Panc1 (cell line): ENCODE results near the gene TROAP. TPM values are rescaled to one million over a fixed set of nuclear protein-coding genes. Genes with fewer than 3 reads are reported as not detected.

Experiments used
- ATAC-seq: fragments of 200-7000 bp; cut with Tn5 transposase; 2 replicates; pipeline ENCODE4 v1.9.1; 2020; ENCODE audit warnings: mild to moderate bottlenecking, moderate library complexity
- BruUV-seq: library from RNA; stranded (reverse); fragments of 400-500 nt; replicated peaks from 2 replicates; lab custom pipeline; 2021; lab: Mats Ljungman, UMichigan
- CTCF ChIA-PET: fragments of 300-600 bp; sonication (Branson Sonifier 250); formaldehyde crosslinking; loops from one replicate; lab custom pipeline; 2022; ENCODE audit warnings: antibody characterized with exemption; lab: Charles Lee
- POLR2A ChIA-PET: fragments of 300-600 bp; sonication (Branson Sonifier 250); formaldehyde crosslinking; loops from one replicate; lab custom pipeline; 2022; ENCODE audit warnings: antibody characterized with exemption; lab: Charles Lee
- DNase-seq: peaks from one replicate; pipeline ENCODE4 v3.0.0-alpha.2; 2010; ENCODE audit warnings: low read depth, low spot score
- H3K27ac ChIP-seq: 2 replicates; pipeline ENCODE4 v1.5.1; 2011; ENCODE audit warnings: mild to moderate bottlenecking, low read length, inconsistent platforms
- H3K27me3 ChIP-seq: fragments of 200-500 bp; sonication (Bioruptor generic); 2 replicates; pipeline ENCODE4 v1.6.0; 2014; ENCODE audit warnings: low read length, inconsistent platforms; ENCODE audit not compliant: control insufficient read depth, insufficient read depth
- H3K36me3 ChIP-seq: fragments of 200-500 bp; sonication (Bioruptor generic); 2 replicates; pipeline ENCODE4 v1.5.1; 2014; ENCODE audit warnings: inconsistent platforms, mild to moderate bottlenecking, low read length, moderate library complexity; ENCODE audit not compliant: control insufficient read depth, insufficient read depth
- H3K4me1 ChIP-seq: 2 replicates; pipeline ENCODE4 v1.5.1; 2011; ENCODE audit warnings: inconsistent platforms, mild to moderate bottlenecking, low read length, moderate library complexity; ENCODE audit not compliant: control insufficient read depth, insufficient read depth
- H3K4me3 ChIP-seq, 2 experiments: 2 replicates each; pipeline ENCODE4 v1.5.1; 2011 to 2012; ENCODE audit warnings: low read depth in 2 of 2, low read length in 2 of 2, mild to moderate bottlenecking in 2 of 2, inconsistent platforms in 1 of 2, moderate library complexity in 1 of 2
- H3K9me3 ChIP-seq: fragments of 200-500 bp; sonication (Bioruptor generic); 2 replicates; pipeline ENCODE4 v1.5.1; 2014; ENCODE audit warnings: low read depth, mild to moderate bottlenecking, inconsistent platforms, low read length, moderate library complexity; ENCODE audit not compliant: control insufficient read depth, insufficient read depth
- POLR2AphosphoS5 ChIP-seq: IDR thresholded peaks from 2 replicates; pipeline ENCODE4 v1.6.1; 2012; ENCODE audit warnings: mild to moderate bottlenecking, low read depth, low read length, moderate library complexity
- REST ChIP-seq, 2 experiments: IDR thresholded peaks; 2 replicates each; pipeline ENCODE4 v1.6.1; 2011 to 2012; ENCODE audit warnings: low read depth in 2 of 2, control low read depth in 1 of 2, low read length in 1 of 2, mild to moderate bottlenecking in 1 of 2, moderate library complexity in 1 of 2; ENCODE audit not compliant: insufficient read depth in 1 of 2
- SIN3A ChIP-seq: IDR thresholded peaks from 2 replicates; pipeline ENCODE4 v1.6.1; 2012; ENCODE audit warnings: low read depth, mild to moderate bottlenecking, low read length, moderate library complexity, borderline replicate concordance; ENCODE audit not compliant: insufficient read depth
- TCF7L2 ChIP-seq: IDR thresholded peaks from 2 replicates; pipeline ENCODE4 v1.6.1; 2011; ENCODE audit warnings: mild to moderate bottlenecking, low read depth, low read length, inconsistent platforms
- in situ Hi-C: cut with HindIII; loops from 2 replicates; pipeline ENCODE4 v1.10.0; 2016; ENCODE audit warnings: low sequenced_read_pairs, low pct_unique_long_range_greater_than_20kb
- intact Hi-C: fragments of 100-400 bp; cut with micrococcal nuclease; formaldehyde crosslinking; loops from one replicate; pipeline ENCODE4 v1.10.0; 2022; ENCODE audit not compliant: unreplicated experiment
- total RNA-seq: library from RNA; stranded (reverse); gene quantifications from one replicate; pipeline ENCODE4 v1.2.1, GENCODE V29; 2021; ENCODE audit not compliant: unreplicated experiment
- TF ChIP-seq, protein P1 (sequence below): fragments of 450-650 bp; IDR thresholded peaks from 2 replicates; pipeline ENCODE4 v1.5.1; 2017; ENCODE audit warnings: mild to moderate bottlenecking

Gene TROAP
- total RNA-seq, 1 experiment from 2014 or later: 50.0 TPM

DNA sequence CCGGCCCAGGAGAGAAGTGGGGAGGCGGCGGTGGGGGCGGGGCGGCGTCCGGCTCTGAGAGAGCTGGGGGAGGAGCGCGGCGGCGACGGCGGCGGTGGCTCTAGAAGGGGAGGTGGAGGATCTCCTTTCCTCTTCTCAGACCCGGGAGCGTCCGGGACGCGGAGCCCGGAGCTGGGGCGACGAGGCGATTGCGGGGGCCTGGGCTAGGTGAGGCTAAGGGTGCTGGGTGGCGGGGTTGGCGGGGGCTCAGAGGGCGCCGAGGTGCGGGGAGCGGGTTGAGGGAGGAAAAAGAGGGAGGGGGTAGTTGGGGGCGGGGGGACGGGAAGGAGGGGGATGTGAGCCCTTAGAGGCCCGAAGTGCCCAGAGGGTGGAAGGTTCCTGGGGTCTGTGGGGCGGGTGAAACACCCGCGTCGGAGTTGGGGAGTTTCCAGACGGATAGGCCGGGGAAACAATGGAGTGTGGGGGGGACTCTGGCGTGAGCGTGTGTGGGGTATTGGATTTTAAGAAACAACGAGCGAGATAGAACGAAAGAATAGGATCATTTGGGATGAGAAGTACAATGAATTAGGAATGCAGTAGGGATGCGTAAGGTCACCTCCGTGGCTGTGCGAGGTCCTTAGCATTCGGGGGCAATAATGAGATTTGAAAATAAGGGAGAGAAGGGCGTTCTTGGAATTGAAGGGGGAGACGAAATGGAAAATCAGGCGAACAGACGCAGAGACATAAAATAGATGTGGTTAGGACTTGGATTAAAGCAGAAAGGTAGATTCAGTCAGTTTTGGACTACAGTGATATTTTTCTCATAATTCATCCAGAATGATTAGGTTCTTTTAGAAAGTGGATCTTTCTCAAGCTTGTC lies 44.6 kb downstream of the TROAP start, which contains the start of gene SPATS2:
TSS of gene SPATS2 (plus strand) at position 82 of the 859 bp plus-strand sequence. CDS start 93,551 bp downstream, outside the sequence.
- no peaks in the 10 kb centered on the region for H3K9me3 ChIP-seq
- H3K27ac ChIP-seq: peak within 1 kb of the TSS; percentile 92
- in situ Hi-C loops: loop anchor here (25.0 kb wide), 1 partner anchor 145 kb away; no protein-coding TSS in a partner anchor
- CTCF ChIA-PET: interaction anchor here (1.7 to 2.0 kb wide), 2 partner anchors 9 to 146 kb away, joined by 7 to 11 read pairs; no protein-coding TSS in a partner anchor
- DNase-seq (no peak), ATAC-seq (peak; percentile 14)
- peak within 1 kb of the TSS; percentile 78 to 82 for H3K4me3 ChIP-seq
- H3K36me3 ChIP-seq: no peaks in the 10 kb centered on the region; the same call in 1 of the 2 replicates
- peaks cover 18% of the 10 kb centered on the region for H3K4me1 ChIP-seq
- POLR2A ChIA-PET: interaction anchor here (0.6 to 1.2 kb wide), 7 partner anchors 21 to 146 kb away, joined by 4 to 9 read pairs (median 5); partner anchors contain the start of gene TROAP
- no peaks in the 10 kb centered on the region for H3K27me3 ChIP-seq
- TF ChIP-seq SIN3A (0 out of 2 replicates have a peak, but pooled peaks have one; percentile 42), REST (IDR thresholded peaks at IDR 0.05; ENCODE audit: insufficient read depth in 1 of 2, low read depth in 2 of 2, low read length in 1 of 2) (no peak)
- BruUV-seq: TSS peak; percentile 86
- intact Hi-C loops: no loop called here

GRCh38 chr12:49368240-49368600 lies 45.2 kb downstream of the TROAP start:
- ChIA-PET CTCF (interaction anchor here (0.7 to 2.0 kb wide), 2 partner anchors 20 to 146 kb away, joined by 7 to 15 read pairs; no protein-coding TSS in a partner anchor), POLR2A (no interaction called here)
- TF ChIP-seq SIN3A: no peak
- no peak for TF ChIP-seq TCF7L2
- TF ChIP-seq, protein P1, sequence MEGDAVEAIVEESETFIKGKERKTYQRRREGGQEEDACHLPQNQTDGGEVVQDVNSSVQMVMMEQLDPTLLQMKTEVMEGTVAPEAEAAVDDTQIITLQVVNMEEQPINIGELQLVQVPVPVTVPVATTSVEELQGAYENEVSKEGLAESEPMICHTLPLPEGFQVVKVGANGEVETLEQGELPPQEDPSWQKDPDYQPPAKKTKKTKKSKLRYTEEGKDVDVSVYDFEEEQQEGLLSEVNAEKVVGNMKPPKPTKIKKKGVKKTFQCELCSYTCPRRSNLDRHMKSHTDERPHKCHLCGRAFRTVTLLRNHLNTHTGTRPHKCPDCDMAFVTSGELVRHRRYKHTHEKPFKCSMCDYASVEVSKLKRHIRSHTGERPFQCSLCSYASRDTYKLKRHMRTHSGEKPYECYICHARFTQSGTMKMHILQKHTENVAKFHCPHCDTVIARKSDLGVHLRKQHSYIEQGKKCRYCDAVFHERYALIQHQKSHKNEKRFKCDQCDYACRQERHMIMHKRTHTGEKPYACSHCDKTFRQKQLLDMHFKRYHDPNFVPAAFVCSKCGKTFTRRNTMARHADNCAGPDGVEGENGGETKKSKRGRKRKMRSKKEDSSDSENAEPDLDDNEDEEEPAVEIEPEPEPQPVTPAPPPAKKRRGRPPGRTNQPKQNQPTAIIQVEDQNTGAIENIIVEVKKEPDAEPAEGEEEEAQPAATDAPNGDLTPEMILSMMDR: no peak
- TF ChIP-seq POLR2AphosphoS5: no peak
- TF ChIP-seq REST (IDR thresholded peaks at IDR 0.05; ENCODE audit: insufficient read depth in 1 of 2, low read depth in 2 of 2, low read length in 1 of 2): no peak
- ATAC-seq (no peak), DNase-seq (no peak)
- intact Hi-C loops: no loop called here
- H3K27me3 ChIP-seq: no peaks in the 10 kb centered on the region
- no peaks in the 10 kb centered on the region for H3K9me3 ChIP-seq
- no peaks in the 10 kb centered on the region; the same call in 1 of the 2 replicates for H3K36me3 ChIP-seq
- peaks cover 18% of the 10 kb centered on the region for H3K4me1 ChIP-seq
- H3K27ac ChIP-seq: peak overlapping the region; percentile 87
- BruUV-seq: no TSS peak
- peak overlapping the region; percentile 78 to 82 for H3K4me3 ChIP-seq
- in situ Hi-C loops: loop anchor here (25.0 kb wide), 1 partner anchor 144 kb away; no protein-coding TSS in a partner anchor
